ENCODE results near the gene ZC3H12C. TPM values are rescaled to one million over a fixed set of nuclear protein-coding genes. Genes with fewer than 3 reads are reported as not detected.

ZC3H12C gene
- total and polyA plus RNA-seq, 3 donors from 2014 or later, result 6.8 to 17.0 (median 16.9) TPM

GRCh38 chr11:110077346-110077745 lies 15.8 kb upstream of the ZC3H12C start:
- WGBS, 2 donors, result 36 to 54% methylated on average over 1 of the region's 1 CpG
- intact Hi-C loops (cut with DNase I; ENCODE audit: low total_unique reads), result no loop called here
- H3K36me3 ChIP-seq (ENCODE audit: low read depth, missing control alignments), result no peaks in the 10 kb centered on the region
- no peak overlapping the region for H3K4me3 ChIP-seq
- H3K9me3 ChIP-seq, result no peaks in the 10 kb centered on the region
- TF ChIP-seq POLR2A (IDR thresholded peaks at IDR 0.05), result no peak
- no peak for TF ChIP-seq CTCF (IDR thresholded peaks at IDR 0.05)
- no peak for DNase-seq
- no peak overlapping the region for H3K27ac ChIP-seq
- H3K27me3 ChIP-seq, result no peaks in the 10 kb centered on the region
- peaks cover 19% of the 10 kb centered on the region for H3K4me1 ChIP-seq

GRCh38 chr11:110077831-110078325 lies 15.3 kb upstream of the ZC3H12C start:
- intact Hi-C loops (cut with DNase I; ENCODE audit: low total_unique reads), result no loop called here
- no peak for TF ChIP-seq CTCF (IDR thresholded peaks at IDR 0.05)
- TF ChIP-seq POLR2A (IDR thresholded peaks at IDR 0.05), result no peak
- Histone ChIP-seq H3K27ac (no peak overlapping the region), H3K9me3 (no peaks in the 10 kb centered on the region), H3K4me1 (peaks cover 19% of the 10 kb centered on the region), H3K36me3 (ENCODE audit: low read depth, missing control alignments) (no peaks in the 10 kb centered on the region), H3K27me3 (no peaks in the 10 kb centered on the region), H3K4me3 (no peak overlapping the region)
- DNase-seq, result peak; percentile 19
- WGBS, 2 donors, result 33 to 48% methylated on average over 6 of the region's 6 CpGs

GRCh38 chr11:110078923-110079544 lies 14.2 kb upstream of the ZC3H12C start:
- peaks cover 19% of the 10 kb centered on the region for H3K4me1 ChIP-seq
- 96 to 97% methylated on average over 1 of the region's 1 CpG for WGBS, 2 donors
- intact Hi-C loops (cut with DNase I; ENCODE audit: low total_unique reads), result no loop called here
- H3K27me3 ChIP-seq, result no peaks in the 10 kb centered on the region
- no peak overlapping the region for H3K4me3 ChIP-seq
- H3K36me3 ChIP-seq (ENCODE audit: low read depth, missing control alignments), result no peaks in the 10 kb centered on the region
- H3K9me3 ChIP-seq, result no peaks in the 10 kb centered on the region
- DNase-seq, result no peak
- TF ChIP-seq CTCF (IDR thresholded peaks at IDR 0.05), result no peak
- no peak for TF ChIP-seq POLR2A (IDR thresholded peaks at IDR 0.05)
- H3K27ac ChIP-seq, result no peak overlapping the region

DNA sequence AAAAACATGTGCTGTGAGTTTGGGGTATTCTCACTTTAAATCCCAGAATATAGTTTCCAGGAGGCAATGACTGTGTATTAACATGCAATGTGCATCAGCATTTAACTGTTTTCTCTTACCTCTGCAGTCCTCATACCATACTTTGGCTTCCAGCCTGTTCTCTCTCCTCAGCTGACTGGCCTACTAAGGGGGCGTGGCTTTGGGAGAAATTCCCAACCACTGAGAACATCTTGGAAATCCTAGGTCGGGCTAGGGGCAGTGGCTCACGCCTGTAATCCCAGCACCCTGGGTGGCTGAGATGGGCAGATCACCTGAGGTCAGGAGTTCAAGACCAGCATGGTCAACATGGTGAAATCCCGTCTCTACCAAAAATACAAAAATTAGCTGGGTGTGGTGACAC lies 13.5 kb upstream of the ZC3H12C start:
- Histone ChIP-seq H3K9me3 (no peaks in the 10 kb centered on the region), H3K27ac (no peak overlapping the region), H3K27me3 (no peaks in the 10 kb centered on the region), H3K4me3 (no peak overlapping the region), H3K4me1 (peaks cover 19% of the 10 kb centered on the region), H3K36me3 (ENCODE audit: low read depth, missing control alignments) (no peaks in the 10 kb centered on the region)
- DNase-seq, result no peak
- WGBS, 2 donors, result 81 to 98% methylated on average over 4 of the region's 4 CpGs
- intact Hi-C loops (cut with DNase I; ENCODE audit: low total_unique reads), result no loop called here
- no peak for TF ChIP-seq POLR2A (IDR thresholded peaks at IDR 0.05)

DNA sequence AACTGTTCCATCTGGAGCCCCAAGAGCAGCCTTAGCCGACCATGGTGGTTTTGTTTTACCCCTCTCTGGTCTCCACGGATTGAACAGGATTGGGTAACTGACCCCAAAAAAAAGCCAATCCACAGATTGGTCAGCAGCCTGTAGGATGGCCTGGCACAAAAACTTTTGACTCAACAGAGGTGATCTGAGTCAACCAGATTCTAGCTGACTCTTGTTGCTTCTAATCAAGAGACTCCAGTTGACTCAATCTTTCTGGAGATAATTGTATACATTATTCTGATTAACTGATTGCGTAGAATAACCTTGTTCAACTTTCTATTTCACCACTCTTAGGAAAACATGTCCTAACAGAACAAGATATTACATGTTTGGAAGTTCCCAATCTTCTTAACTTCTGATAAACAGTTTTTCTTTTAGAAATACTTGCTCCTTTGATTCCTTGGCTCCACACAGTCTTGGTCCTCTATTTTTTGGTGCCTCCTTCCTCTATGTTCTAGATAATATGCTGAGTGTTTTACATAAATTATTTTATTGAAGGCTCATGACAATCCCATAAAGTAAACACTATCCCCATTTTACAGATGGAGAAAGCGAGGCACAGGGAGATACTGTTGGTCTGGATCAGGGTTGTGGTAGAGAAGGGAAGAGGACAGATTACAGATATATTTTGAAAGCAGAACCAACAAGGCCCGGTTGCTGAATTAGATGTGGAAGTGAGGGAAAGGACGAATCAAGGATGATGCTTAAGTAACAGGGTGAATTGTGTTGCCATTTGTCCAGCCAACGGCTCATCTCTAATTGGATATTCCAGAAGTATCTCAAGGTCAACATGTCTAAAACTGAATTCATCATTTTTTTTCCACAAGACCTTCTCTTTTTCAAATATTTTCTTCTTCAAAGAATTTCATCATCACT lies 11.5 kb upstream of the ZC3H12C start:
- TF ChIP-seq POLR2A (IDR thresholded peaks at IDR 0.05), result no peak
- TF ChIP-seq CTCF (IDR thresholded peaks at IDR 0.05), result no peak
- Histone ChIP-seq H3K4me3 (no peak overlapping the region), H3K9me3 (no peaks in the 10 kb centered on the region), H3K27ac (no peak overlapping the region), H3K27me3 (no peaks in the 10 kb centered on the region), H3K4me1 (peaks cover 12% of the 10 kb centered on the region), H3K36me3 (ENCODE audit: low read depth, missing control alignments) (no peaks in the 10 kb centered on the region)
- no peak for DNase-seq
- WGBS, 2 donors, result 75% methylated on average over 7 of the region's 7 CpGs
- intact Hi-C loops (cut with DNase I; ENCODE audit: low total_unique reads), result no loop called here
